Suppressor macrophage treated with lipopolysaccharide for 1 hour (primary cell): ENCODE measurements around the gene FLT1.

Experiments used
- DNase-seq, 3 donors: peaks; one replicate each; pipeline ENCODE4 v3.0.0-alpha.2; 2020 to 2022

FLT1 gene

GRCh38 chr13:28488376-28489005 lies 6.4 kb downstream of the FLT1 start:
- no peak for DNase-seq

DNA sequence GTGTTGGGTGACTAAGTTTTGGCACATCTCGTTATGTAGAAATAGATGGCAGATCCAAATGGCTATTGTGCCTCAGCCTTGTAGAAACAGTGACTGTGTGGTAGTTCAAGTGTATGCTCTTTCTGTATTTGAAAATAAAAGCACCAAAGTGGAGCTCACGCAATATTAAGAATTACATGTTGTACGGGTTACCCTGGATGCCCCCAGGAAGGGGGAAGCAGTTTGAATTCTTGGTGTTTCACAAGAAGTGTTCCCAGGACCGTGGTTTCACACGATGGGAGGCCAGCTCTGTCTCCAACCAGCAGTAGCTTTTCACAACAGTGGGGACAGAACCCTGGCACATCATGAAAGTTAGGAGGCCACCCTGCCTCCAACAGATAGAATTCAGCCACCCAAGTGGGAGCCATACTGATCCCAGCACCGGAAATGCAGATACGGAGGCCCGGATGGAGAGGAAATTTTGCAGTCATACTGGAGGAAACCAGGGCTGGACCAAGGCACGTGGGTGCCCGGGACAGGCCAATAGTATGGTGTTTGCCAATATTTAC lies 8.9 kb downstream of the FLT1 start:
- DNase-seq, result no peak

- no peak for DNase-seq
Observed at GRCh38 chr13:28485551-28485950, 9.4 kb downstream of the FLT1 start.

DNA sequence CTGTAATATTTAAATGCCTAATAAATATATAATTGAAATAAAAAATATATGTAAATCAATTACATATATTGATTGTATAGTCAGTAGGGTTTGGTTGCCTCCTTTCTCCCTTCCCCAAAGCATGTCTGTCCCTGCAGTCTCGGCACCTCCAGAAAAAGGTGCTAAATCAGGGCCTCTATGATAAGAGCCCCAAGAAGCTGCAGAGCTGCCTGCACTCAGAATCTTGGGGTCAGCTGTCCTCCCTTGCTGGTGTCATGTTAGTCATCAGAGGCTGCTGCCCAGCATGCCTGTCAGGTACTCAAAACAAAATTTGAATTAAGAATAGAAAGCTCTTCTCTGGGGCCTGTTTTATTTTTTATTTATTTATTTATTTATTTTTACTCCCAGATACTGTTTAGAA lies 9.8 kb downstream of the FLT1 start:
- DNase-seq, result no peak

- no peak for DNase-seq
Observed at GRCh38 chr13:28483313-28483931, 11.5 kb downstream of the FLT1 start.

DNA sequence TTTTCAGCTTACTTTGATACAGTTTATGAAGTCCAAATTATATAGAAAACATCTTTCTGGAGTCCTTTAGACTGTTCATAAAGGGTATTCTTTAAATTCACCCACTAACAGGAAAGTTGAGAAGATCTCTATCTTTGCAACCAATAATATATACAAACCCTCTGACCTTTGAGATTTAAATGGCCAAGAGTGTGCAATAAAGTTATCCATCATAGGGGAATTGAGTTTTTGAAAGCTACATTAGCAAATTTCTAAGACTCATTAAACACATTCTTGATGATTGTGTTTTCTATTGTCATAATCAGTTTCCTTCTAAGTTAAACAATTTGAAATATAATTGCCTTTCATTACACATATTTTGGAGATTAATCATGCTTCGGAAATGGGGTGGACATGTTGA lies 15.9 kb downstream of the FLT1 start:
- no peak for DNase-seq

GRCh38 chr13:28478127-28478526 lies 16.8 kb downstream of the FLT1 start:
- DNase-seq, result no peak

DNA sequence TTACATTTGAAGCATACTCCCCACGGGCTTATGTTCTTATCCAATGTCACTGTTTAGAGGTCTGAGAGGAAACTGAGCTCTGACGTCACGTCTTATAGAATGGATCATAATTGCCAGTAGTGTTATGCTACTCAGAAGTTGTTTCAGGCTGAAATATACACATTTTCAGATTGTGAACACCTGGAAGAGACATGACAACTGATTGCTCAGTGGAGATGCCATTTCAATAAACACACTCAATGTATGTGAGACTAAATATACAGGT lies 17.3 kb downstream of the FLT1 start:
- no peak for DNase-seq

DNA sequence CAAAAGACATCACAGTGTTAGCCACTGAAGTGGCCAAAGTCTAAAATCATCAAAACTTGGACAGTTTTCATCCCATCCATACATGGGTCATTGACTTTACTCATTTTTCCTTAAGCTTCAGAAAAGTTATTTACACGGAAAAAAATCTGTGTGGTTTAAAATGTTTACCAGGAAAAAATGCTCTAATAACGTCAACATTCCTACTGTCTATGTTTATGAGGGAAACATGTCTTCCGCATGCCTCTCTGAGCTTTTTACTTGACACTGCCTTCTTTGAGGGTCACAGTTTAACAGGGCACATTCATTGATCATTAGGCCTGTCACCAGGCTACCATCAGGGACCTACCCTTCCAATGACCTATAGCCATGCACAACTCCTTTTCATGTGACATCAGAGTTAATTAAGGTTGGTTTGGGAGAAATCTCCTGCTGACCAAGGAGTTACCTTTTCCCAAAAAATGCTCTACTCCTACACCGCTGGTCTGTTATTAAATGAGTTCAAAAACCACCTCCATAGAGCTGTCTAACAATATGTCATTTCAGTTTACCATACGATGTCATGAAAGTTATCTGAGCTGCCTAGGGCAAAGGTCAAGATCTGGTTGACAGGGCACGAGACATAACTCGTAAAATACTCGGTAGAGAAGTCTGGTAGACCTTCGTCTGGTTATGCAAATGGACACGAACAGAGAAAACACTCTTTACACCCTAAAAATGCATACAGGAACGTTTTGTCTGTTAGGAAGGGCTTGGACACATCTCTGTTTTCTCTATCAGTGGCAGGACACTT lies 17.8 kb downstream of the FLT1 start:
- no peak for DNase-seq

DNA sequence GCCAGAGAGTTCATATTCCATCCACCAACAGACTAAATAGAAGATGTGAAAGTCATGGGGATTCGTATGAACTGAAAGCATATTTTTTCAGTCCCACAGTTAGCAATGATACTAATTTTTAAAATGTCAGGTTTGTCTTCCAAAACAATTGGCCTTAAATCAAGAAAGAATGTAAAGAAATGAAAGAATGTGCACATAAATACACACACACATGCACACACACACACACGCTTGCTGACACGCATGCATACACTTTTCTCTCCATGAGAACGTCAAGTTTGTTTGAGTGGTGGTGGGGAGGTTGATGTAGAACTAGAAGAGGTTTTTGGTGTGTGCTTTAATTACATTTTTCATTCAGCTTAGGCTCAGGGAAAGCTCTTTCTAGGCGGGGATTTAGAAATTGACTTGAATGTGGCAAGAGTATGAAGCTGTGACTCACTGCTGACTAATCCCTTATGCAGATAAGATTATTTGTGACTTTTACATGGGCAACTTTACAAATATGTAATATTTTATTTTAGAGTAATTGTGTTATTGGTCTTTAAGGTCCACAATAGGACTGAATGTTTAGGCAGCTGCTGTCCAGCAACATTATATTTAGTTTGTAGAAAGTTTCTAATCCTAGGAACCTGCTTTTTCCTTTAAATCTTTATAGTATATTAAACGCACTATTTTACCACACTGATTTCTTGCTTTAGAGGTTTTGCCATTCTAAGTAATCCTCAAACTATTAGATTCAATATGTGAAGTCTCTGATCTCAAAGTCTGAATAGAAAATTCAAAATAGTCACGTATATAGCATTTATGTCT lies 18.8 kb downstream of the FLT1 start:
- peak; percentile 73 to 91 (median 88) for DNase-seq

GRCh38 chr13:28474491-28475134 lies 20.3 kb downstream of the FLT1 start:
- peak in 2 of 3 donors; percentile 35 to 46 for DNase-seq

- DNase-seq, result no peak
Observed at GRCh38 chr13:28473044-28473443, 21.9 kb downstream of the FLT1 start.

GRCh38 chr13:28471421-28471820 lies 23.5 kb downstream of the FLT1 start:
- peak; percentile 53 to 71 (median 59) for DNase-seq

- peak in 2 of 3 donors; percentile 25 to 31 for DNase-seq
Observed at GRCh38 chr13:28470296-28470695, 24.6 kb downstream of the FLT1 start.

GRCh38 chr13:28469316-28469715 lies 25.6 kb downstream of the FLT1 start:
- DNase-seq, result no peak

GRCh38 chr13:28468023-28468915 lies 26.7 kb downstream of the FLT1 start:
- peak; percentile 89 to 100 (median 99) for DNase-seq

GRCh38 chr13:28467034-28467433 lies 27.9 kb downstream of the FLT1 start:
- peak; percentile 52 to 86 (median 77) for DNase-seq

DNA sequence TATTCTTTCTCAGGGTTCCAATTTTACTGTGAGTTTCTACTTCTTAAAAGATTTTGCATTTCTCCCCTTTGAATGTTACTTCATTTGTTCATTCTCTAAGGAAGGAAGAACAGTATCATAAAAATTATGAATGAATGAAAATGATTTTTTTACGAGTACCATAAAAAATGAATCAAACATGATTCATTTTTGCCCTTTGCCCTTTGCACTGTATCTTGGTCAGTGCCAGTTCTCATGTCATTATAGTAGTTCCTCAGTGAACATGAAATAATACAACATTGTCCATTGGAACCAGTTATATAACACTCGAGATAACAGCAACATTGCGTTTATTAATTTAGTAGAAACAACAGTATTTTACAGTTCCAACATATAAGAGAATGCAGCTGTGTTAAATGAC lies 28.8 kb downstream of the FLT1 start:
- peak in 1 of 3 donors; percentile 39 for DNase-seq

DNA sequence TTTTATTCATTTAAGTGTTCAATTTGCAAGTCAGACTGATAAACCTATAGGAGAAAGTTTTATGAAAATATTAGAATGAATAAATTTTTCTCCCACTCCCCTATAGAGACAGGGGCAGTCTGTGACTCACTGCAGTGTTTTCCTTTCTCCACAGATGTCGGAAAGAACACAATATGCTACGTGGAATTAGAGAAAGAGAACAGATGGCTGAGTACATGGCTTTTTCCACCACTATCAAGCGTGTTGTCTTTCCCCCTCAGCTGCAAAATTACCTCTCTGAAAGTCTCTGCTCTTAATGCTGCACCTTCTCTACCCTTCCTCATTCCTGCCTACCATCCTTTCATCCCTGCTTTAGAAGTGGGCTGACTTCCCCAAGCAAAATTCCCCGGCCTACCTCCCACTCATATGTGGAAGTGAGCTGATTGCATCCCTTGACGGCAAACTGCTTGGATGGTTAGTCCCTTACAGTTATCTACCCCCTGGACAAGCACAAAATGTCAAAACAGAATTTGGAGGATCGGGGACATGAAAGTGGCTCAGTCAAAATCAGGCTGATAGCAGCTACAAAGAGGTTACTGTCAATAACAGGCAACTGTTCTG lies 30.0 kb downstream of the FLT1 start:
- DNase-seq, result peak; percentile 68 to 73 (median 70)

DNA sequence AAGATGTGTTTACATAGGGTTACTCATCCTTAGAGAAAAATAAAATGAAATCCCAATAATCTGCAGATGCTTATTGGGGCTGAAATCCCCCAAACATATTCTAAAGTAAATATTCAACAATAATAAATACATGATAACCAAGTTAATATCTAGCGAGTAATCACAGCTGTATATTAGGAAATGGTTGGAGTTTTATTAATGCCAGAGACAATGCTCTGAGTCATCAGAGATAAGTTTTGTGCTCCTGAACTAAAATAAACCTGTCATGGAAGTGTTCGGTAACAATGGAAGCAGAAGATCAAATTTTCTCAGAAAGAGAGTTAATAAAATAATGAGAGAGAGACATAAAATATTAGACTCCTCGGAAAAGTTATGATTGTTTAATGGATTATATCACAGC lies 31.4 kb downstream of the FLT1 start:
- DNase-seq, result no peak

DNA sequence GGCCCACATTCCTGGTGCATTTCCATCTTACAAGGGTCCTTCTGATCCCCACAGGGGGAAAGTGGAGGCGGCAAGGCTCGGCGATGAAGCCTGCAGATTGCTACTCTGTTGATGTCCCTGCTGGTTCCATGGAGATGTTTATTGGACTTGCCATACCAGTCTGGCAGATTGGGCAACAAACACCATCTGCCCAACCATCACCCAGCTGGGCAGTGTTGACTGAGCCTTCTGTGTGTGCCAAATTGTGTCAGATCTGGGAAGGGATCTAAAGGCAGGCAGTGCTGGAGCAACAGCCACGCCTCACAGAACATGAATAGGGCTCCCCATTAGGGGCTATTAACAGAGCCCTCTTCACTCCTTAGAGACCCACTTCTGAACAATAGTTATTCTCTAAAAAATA lies 35.0 kb downstream of the FLT1 start:
- no peak for DNase-seq
